Neuronal stem cell (in vitro differentiated cells): ENCODE results near the gene PLXNB1. TPM values are rescaled to one million over a fixed set of nuclear protein-coding genes. Genes with fewer than 3 reads are reported as not detected.

ENCODE experiments used
- DNase-seq: peaks from one replicate; pipeline ENCODE4 v3.0.0-alpha.2; 2013; ENCODE audit warnings: low spot score
- H2AFZ ChIP-seq: one replicate; pipeline ENCODE4 v1.6.1; 2013; ENCODE audit warnings: mild to moderate bottlenecking, low read length, inconsistent platforms
- H2AK5ac ChIP-seq: 2 replicates; pipeline ENCODE4 v1.6.1; 2013; ENCODE audit warnings: low read depth, mild to moderate bottlenecking, inconsistent platforms, low read length, moderate library complexity, mixed read lengths
- H2BK120ac ChIP-seq: 2 replicates; pipeline ENCODE4 v1.6.1; 2013; ENCODE audit warnings: low read depth, mild to moderate bottlenecking, inconsistent platforms, low read length, moderate library complexity, mixed read lengths
- H2BK12ac ChIP-seq: one replicate; pipeline ENCODE4 v1.6.1; 2013; ENCODE audit warnings: low read length, inconsistent platforms
- H2BK15ac ChIP-seq: 2 replicates; pipeline ENCODE4 v1.6.1; 2013; ENCODE audit warnings: mild to moderate bottlenecking, low read length, inconsistent platforms, mixed read lengths
- H2BK5ac ChIP-seq: one replicate; pipeline ENCODE4 v1.6.1; 2013; ENCODE audit warnings: inconsistent platforms, mild to moderate bottlenecking, low read length, moderate library complexity
- H3K14ac ChIP-seq: one replicate; pipeline ENCODE4 v1.6.1; 2013; ENCODE audit warnings: low read length, inconsistent platforms
- H3K18ac ChIP-seq: 2 replicates; pipeline ENCODE4 v1.6.1; 2013; ENCODE audit warnings: low read length, inconsistent platforms
- H3K23ac ChIP-seq: 2 replicates; pipeline ENCODE4 v1.6.1; 2013; ENCODE audit warnings: low read depth, mild to moderate bottlenecking, mixed read lengths, low read length, inconsistent platforms; ENCODE audit not compliant: poor library complexity
- H3K27ac ChIP-seq: replicated peaks from 3 replicates; pipeline ENCODE4 v1.5.1; 2013; ENCODE audit warnings: low read length, inconsistent platforms
- H3K27me3 ChIP-seq, 3 experiments: 2 replicates each; pipeline ENCODE4 v1.6.1; 2013; ENCODE audit warnings: low read length in 3 of 3, mild to moderate bottlenecking in 2 of 3, inconsistent platforms in 1 of 3, low read depth in 1 of 3, mixed read lengths in 1 of 3, moderate library complexity in 1 of 3; ENCODE audit not compliant: control insufficient read depth in 3 of 3, insufficient read depth in 3 of 3
- H3K36me3 ChIP-seq, 2 donors: replicated peaks in 1 of 2; 2 replicates each; pipeline ENCODE4 v1.6.1; 2013; ENCODE audit warnings: low read length in 2 of 2; ENCODE audit not compliant: control insufficient read depth in 2 of 2, insufficient read depth in 2 of 2
- H3K4ac ChIP-seq: 2 replicates; pipeline ENCODE4 v1.6.1; 2013; ENCODE audit warnings: inconsistent platforms, mild to moderate bottlenecking, low read length, moderate library complexity
- H3K4me1 ChIP-seq, 2 donors: 1 replicate in 1 of 2; 2 replicates in 1 of 2; pipeline ENCODE4 v1.6.1; 2013; ENCODE audit warnings: low read length in 2 of 2, low read depth in 1 of 2; ENCODE audit not compliant: control insufficient read depth in 2 of 2, insufficient read depth in 1 of 2
- H3K4me2 ChIP-seq: one replicate; pipeline ENCODE4 v1.6.1; 2013; ENCODE audit warnings: mild to moderate bottlenecking, low read length, inconsistent platforms; ENCODE audit not compliant: insufficient read depth, poor library complexity, severe bottlenecking
- H3K4me3 ChIP-seq, 2 donors: 2 replicates each; pipeline ENCODE4 v1.5.1; 2013; ENCODE audit warnings: low read length in 2 of 2, mild to moderate bottlenecking in 2 of 2, inconsistent platforms in 1 of 2, moderate library complexity in 1 of 2
- H3K79me1 ChIP-seq: one replicate; pipeline ENCODE4 v1.6.1; 2013; ENCODE audit warnings: low read depth, mild to moderate bottlenecking, inconsistent platforms, low read length, moderate library complexity
- H3K9ac ChIP-seq: one replicate; pipeline ENCODE4 v1.6.1; 2013; ENCODE audit warnings: mild to moderate bottlenecking, low read depth, low read length, inconsistent platforms; ENCODE audit not compliant: poor library complexity
- H3K9me3 ChIP-seq, 2 donors: replicated peaks in 1 of 2; 2 replicates each; pipeline versions ENCODE3 to v1.6.1; 2013; ENCODE audit warnings: low read length in 2 of 2, mild to moderate bottlenecking in 2 of 2, inconsistent platforms in 1 of 2, low read depth in 1 of 2, mixed read lengths in 1 of 2, moderate library complexity in 1 of 2; ENCODE audit not compliant: control insufficient read depth in 2 of 2, insufficient read depth in 1 of 2
- H4K8ac ChIP-seq: one replicate; pipeline ENCODE4 v1.6.1; 2013; ENCODE audit warnings: low read depth, mild to moderate bottlenecking, inconsistent platforms, low read length, moderate library complexity
- H4K91ac ChIP-seq: one replicate; pipeline ENCODE4 v1.6.1; 2013; ENCODE audit warnings: low read length, low read depth, mild to moderate bottlenecking, inconsistent platforms; ENCODE audit not compliant: poor library complexity
- WGBS, 2 donors: extraction: QIAGEN DNeasy Blood & Tissue Kit; methylation state at CpG; one replicate each; pipeline ENCODE4 v1.1.7; 2013; ENCODE audit warnings: missing lambda C conversion rate in 2 of 2, mixed read lengths in 1 of 2; ENCODE audit not compliant: insufficient read length in 2 of 2, insufficient replicate concordance in 1 of 2; ENCODE audit errors: extremely low coverage in 2 of 2; 5-methylcytosine and 5-hydroxymethylcytosine counted together
- small RNA-seq: library from polyadenylated mRNA; stranded (forward); fragments of <200 nt; extraction: miRNeasy Mini kit (QIAGEN cat#:217004); gene quantifications from one replicate; pipeline ENCODE3, GENCODE V24; 2013; ENCODE audit not compliant: insufficient read depth

Gene PLXNB1

DNA sequence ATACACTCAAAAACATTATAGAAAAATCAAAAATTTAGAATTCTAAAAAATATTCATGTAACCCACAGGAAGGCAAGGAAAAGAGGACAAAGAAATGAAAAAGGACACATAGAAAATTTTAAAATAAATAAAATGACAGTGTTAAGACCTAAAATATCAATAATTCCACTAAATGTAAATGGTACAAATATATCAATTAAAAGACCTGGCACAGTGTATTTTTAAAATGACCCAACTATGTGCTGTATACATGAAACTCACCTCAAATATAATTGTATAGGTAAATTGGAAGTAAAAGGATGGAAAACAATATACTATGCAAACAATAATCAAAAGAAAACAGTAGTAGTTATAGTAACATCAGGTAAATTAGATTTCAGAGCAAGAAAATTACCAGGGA, 68.0 kb downstream of the PLXNB1 start:
- Histone ChIP-seq H3K9me3 (peaks cover 4 to 14% of the 10 kb centered on the region in 2 donors), H3K27me3 (no peaks in the 10 kb centered on the region), H2AFZ (no peak overlapping the region), H3K9ac (no peak overlapping the region), H3K4me1 (no peaks in the 10 kb centered on the region), H2BK15ac (no peak overlapping the region), H3K27ac (no peak overlapping the region), H3K4ac (no peak overlapping the region), H3K79me1 (no peaks in the 10 kb centered on the region), H3K23ac (no peak overlapping the region), H4K8ac (no peak overlapping the region), H3K14ac (no peak overlapping the region), H2BK12ac (no peak overlapping the region), H4K91ac (no peak overlapping the region), H2BK5ac (no peak overlapping the region), H2AK5ac (no peak overlapping the region), H3K18ac (no peak overlapping the region), H3K4me3 (no peak overlapping the region), H3K4me2 (no peak overlapping the region), H3K36me3 (no peaks in the 10 kb centered on the region), H2BK120ac (no peak overlapping the region)
- DNase-seq: no peak

DNA sequence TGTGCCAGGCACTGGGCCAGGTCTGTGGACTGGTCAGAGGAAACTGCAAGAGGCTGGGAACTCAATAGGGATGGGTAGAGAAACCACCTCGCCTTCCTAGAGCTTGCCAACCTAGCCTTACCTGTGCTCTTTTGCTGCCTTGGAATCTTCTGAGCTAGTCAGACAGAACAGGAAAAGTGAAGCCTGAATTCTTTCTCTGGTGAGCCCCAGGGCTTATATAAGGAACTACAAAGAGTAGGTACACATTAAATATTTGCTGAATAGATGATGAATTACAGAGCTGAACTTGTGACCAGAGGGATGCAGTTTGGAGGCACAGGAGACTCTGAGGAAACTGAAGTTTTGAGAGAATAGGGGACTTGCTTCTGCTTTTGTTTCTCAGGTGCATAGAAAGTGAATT, 73.5 kb downstream of the PLXNB1 start:
- Histone ChIP-seq H3K23ac (no peak overlapping the region), H3K79me1 (no peaks in the 10 kb centered on the region), H3K14ac (no peak overlapping the region), H2BK120ac (no peak overlapping the region), H3K4me2 (no peak overlapping the region), H2BK15ac (no peak overlapping the region), H2AK5ac (no peak overlapping the region), H2BK5ac (no peak overlapping the region), H4K91ac (no peak overlapping the region), H3K4me1 (no peaks in the 10 kb centered on the region), H3K4ac (no peak overlapping the region), H2AFZ (no peak overlapping the region), H3K18ac (no peak overlapping the region), H3K27ac (no peak overlapping the region), H4K8ac (no peak overlapping the region), H2BK12ac (no peak overlapping the region), H3K9me3 (peaks cover 5% of the 10 kb centered on the region in 2 donors), H3K27me3 (no peaks in the 10 kb centered on the region), H3K4me3 (no peak overlapping the region), H3K36me3 (no peaks in the 10 kb centered on the region), H3K9ac (no peak overlapping the region)
- no CpG with 5 or more reads among the region's 1 CpG for WGBS, 2 donors
- DNase-seq: no peak

DNA sequence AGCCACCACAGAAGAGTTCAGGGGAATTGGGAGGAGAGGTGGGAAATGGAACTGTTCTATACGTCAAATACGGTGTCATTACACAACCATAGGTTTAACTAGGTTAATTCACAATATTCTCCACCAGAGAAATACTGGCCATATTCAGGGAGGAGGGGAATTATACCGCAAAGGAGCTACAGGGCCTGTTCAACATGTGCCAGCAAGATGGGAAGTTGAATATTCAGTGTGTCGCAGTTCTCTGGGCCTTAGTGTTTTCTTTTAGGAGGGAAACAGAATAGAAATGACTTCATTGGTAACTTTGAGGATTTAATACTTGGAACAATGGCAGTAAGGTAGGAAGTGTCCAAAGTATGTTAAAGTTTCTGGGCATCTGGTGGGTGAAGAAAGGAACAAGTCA, 75.9 kb downstream of the PLXNB1 start:
- Histone ChIP-seq H3K36me3 (no peaks in the 10 kb centered on the region), H3K9me3 (peaks cover 0 to 9% of the 10 kb centered on the region in 2 donors), H2BK5ac (no peak overlapping the region), H3K27ac (no peak overlapping the region), H2BK12ac (no peak overlapping the region), H3K4me2 (no peak overlapping the region), H2BK120ac (no peak overlapping the region), H3K4me3 (no peak overlapping the region), H3K4ac (no peak overlapping the region), H3K23ac (no peak overlapping the region), H3K4me1 (no peaks in the 10 kb centered on the region), H4K8ac (no peak overlapping the region), H3K14ac (no peak overlapping the region), H3K27me3 (peaks cover 0 to 5% (median 0%) of the 10 kb centered on the region in 3 experiments), H3K79me1 (no peaks in the 10 kb centered on the region), H4K91ac (no peak overlapping the region), H2AK5ac (no peak overlapping the region), H2BK15ac (no peak overlapping the region), H3K9ac (no peak overlapping the region), H3K18ac (no peak overlapping the region), H2AFZ (no peak overlapping the region)
- no CpG with 5 or more reads among the region's 4 CpGs for WGBS, 2 donors
- DNase-seq: no peak

Small RNA genes within 50 kb of the gene (small RNA-seq; reads per million reads assigned to genes)
- gene RN7SL321P: not detected
